Stimulated activated CD8-positive, alpha-beta memory T cell treated with anti-CD3 and anti-CD28 coated beads, Interleukin-7, amount 100 ng/mL, for 24 hours (primary cell): ENCODE measurements around the gene MMS22L.

Source experiments
- DNase-seq: peaks from one replicate; pipeline ENCODE4 v3.0.0-alpha.2; 2020; ENCODE audit warnings: low read depth

MMS22L gene

GRCh38 chr6:97138581-97138980 is 144.4 kb downstream of the MMS22L start:
- DNase-seq: no peak

- no peak for DNase-seq
These were observed 146.2 kb downstream of the MMS22L start for GRCh38 chr6:97136626-97137358.

- no peak for DNase-seq
These were observed 149.9 kb downstream of the MMS22L start for GRCh38 chr6:97133067-97133466.

- DNase-seq: no peak
These were observed 153.9 kb downstream of the MMS22L start for GRCh38 chr6:97129106-97129505.

DNA sequence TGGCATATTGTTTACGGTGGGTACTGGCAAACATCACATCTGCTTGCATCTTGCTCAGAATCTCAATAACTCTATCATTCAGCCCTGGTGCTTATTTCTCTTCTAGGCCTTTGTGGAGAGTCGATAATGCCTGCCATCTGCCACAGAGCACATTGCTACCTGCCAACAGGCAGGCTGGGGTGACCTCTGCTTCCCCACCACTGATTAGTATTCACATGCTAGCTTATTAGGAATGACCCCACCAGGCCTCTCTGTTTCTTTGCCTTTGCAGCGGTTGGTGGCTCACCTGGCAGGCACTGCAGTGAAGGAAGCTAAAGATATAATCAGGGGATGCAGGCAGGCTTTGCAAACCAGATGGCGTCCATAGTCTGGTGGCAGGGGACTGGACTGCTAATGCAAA is 154.5 kb downstream of the MMS22L start:
- DNase-seq: no peak

- no peak for DNase-seq
These were observed 159.4 kb downstream of the MMS22L start for GRCh38 chr6:97123652-97124051.

- DNase-seq: no peak
These were observed 159.9 kb downstream of the MMS22L start for GRCh38 chr6:97123112-97123511.

- DNase-seq: no peak
These were observed 162.5 kb downstream of the MMS22L start for GRCh38 chr6:97120511-97120910.

DNA sequence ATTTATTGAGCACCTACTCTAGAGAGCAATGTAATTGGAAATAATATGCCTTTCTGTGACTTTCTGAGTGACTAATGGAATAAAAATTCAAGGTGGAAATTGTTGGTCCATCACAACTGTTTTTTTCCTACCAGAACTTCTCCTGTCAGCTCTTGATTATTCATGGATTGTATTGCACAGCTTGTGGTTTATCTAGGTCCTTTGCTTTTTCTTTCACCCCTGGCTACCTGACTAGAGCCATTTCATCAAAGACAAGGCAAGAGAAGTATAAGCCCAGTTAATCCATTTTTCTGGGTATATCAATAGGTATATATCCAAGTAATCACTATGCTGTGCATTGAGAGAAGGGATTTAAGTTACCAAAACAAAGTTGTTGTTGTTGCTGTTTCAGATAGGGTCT is 168.4 kb downstream of the MMS22L start:
- DNase-seq: no peak

GRCh38 chr6:97113170-97113569 is 169.8 kb downstream of the MMS22L start:
- no peak for DNase-seq

DNA sequence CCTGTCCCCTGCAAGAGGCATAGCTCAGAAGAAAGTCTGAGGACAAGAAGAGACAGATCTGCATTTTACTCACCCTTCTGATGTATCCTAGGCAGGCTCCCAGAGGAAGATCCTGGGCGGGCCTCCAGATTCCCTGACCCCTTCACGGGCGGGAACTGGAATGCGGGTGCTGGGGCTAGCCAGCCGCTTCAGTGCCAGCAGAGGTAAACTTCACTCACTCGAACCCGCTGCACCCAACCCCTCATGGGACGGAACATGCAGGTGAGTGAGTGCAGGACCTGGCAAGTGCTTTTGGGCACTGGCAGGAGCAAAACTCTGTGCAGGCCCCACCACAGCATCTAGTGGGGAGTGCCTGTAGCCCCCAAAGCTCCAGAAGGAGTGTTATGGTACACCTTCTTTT is 171.8 kb downstream of the MMS22L start:
- no peak for DNase-seq

- no peak for DNase-seq
These were observed 172.4 kb downstream of the MMS22L start for GRCh38 chr6:97110626-97111025.

GRCh38 chr6:97110149-97110548 is 172.9 kb downstream of the MMS22L start:
- DNase-seq: no peak

GRCh38 chr6:97109444-97109843 is 173.6 kb downstream of the MMS22L start:
- DNase-seq: no peak

DNA sequence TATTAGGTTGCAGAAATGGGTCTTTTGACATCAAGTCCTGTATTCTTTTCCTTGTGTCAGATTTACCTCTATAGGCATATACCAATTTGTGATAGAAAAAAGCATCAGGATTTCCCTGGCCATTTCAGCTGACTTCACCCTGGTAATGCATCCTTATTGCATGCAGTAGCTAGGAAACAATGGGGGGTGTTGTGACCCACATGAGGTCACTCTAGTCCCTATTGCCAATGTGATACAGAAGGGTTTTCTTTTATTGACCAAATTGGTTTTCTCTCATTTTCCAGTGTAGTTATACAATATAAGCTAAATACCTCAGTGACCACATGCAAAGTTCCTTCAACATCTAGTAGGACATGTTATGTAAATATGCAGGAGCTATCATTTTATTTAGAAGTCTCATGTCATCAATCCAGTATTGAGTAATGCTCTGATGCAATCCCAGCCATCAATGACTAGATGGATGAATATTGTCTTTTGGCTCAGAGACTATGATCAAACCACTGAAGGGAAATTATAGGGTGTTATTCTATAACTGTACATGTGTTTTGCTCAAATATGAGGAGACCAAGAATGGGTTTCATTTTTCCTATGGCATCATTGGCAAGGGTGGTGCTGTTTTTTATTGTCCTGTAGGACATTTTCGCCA is 180.7 kb downstream of the MMS22L start:
- no peak for DNase-seq

DNA sequence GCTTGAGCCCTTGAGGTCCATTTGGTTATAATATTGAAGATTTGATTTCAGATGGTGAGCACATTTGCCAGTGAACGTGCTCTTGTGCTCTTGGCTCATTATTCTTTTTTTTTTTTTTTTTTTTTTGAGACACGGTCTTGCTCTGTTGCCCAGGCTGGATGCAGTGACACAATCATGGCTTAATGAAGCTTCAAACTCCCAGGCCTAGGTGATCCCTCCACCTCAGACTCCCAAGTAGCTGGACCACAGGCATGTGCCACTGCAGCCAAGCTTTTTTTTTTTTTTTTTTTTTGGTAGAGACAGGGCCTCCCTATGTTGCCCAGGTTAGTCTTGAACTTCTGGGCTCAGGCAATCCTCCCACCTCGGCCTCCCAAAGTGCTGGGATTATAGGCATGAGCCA is 182.3 kb downstream of the MMS22L start:
- DNase-seq: no peak

DNA sequence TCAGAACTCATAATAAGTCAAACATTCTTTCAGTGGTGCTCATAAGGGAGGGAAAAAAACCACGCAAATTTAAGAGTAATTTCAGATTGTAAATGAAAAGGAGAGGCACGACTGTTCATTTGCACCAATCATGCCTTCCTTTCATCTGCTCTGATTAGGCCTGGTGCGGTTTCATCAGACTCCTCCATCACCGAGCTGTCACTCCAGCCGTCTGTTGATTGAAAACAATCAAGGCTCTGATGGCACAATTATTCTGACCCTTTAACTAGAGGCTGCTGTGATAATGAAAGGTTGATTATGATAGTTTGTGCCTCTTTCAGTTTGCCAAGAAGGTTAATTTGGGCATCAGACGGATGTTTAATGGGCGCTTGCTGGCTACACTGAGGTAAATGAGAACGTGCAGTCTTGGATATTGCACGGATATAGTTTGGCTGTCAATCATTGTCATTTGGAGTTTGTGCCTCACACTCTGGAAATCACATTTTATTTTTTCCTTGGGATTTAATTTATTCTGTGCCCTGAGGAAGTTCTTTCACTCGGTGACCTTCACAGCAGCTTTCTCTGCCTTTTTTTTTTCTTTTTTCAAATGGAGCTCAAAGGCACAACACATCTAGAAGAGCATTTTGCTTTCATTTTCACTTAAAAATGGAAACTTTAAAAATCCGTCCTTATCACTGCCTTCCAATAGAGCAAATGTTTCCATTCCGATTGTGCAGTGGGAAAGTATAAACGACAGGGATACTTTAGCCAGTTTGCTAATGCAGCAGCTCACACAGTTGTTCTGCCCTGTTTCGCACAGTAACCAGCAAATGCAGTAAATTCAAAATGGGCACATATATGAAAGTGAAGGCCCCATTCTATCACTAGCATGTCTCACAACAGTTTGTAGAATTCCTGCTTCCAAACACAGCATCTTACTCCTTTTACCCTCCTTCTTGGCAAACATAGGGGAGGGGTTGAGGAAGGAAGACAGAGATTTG is 185.7 kb downstream of the MMS22L start:
- no peak for DNase-seq

DNA sequence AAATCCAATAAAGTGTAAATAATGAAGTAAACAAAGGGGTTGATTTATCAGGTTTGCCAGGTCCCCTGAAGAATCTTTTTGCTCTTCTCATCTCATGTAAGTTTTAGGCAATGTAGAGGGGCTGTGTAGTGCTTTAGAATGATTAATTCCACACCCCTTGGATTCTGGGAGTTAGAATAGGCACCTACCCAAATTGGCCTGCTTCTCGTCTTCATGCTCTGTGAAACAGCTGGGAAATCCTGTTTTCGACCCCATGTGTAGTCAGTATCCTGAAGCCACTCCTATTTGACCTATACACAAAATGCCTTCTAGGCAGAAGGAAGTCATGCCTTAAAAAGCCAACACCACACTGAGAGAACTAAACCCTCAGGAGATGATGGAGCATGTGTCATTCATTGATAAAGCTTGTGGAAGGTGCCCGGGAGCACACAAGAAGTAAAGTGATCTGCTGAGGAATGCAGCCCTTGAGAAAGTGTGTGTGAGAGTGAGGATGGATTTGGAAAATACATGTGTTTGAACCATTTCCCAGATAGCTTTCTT is 187.6 kb downstream of the MMS22L start:
- no peak for DNase-seq

GRCh38 chr6:97094376-97094775 is 188.6 kb downstream of the MMS22L start:
- DNase-seq: no peak

DNA sequence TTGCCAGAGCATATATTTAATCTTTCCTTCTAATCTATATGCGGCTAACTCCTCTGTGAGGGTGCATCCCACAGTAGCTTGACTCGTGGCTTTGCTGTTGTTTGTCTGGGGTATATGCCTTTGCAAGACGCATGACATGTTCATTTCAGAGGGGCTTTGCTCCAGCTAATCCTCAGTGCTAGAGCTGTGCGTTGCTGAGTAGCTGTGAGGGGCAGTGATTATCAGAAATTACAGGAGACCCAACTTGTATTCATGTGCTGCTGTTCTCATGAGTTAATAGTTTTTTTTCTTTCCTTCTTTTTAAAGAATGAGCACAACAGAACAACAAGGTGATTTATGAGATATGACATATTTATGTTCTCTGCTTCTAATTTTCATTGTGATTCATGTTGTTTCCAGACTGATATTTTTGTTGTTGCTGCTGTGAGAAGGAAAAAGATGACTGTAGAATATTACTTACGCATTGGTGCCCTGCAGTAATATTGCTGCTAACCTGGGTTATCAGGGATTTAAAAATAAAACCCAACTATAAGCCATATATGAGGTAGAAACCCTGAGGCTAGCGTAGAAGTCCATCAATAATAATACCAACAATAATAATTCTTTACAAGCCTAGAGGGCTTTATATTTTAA is 190.2 kb downstream of the MMS22L start:
- DNase-seq: no peak
